ENCODE measurements around the gene EDIL3. TPM values are rescaled to one million over a fixed set of nuclear protein-coding genes. Genes with fewer than 3 reads are reported as not detected.

EDIL3 gene
- total and polyA plus RNA-seq, 10 of the 15 experiments (the other 5 are each of a cell fraction or from before 2014, with no cell fraction given): 0.01 to 0.62 (median 0.20) TPM

GRCh38 chr5:83993803-83994202, 390.9 kb downstream of the EDIL3 start:
- ChIA-PET SMC1A (ENCODE audit: uncharacterized antibody, unreplicated experiment) (no interaction called here), POLR2A (no interaction called here), CTCF (no interaction called here), RAD21 (ENCODE audit: unreplicated experiment) (no interaction called here)
- H3K27me3 ChIP-seq (replicated peaks in 1 of 2; ENCODE audit: control insufficient read depth in 2 of 2, insufficient read depth in 2 of 2, low read length in 1 of 2): no peaks in the 10 kb centered on the region
- H4K20me1 ChIP-seq (ENCODE audit: control insufficient read depth, insufficient read depth): no peaks in the 10 kb centered on the region
- H3K9ac ChIP-seq (ENCODE audit: control insufficient read depth, insufficient read depth, low read length): no peak overlapping the region
- no peaks in the 10 kb centered on the region for H3K79me2 ChIP-seq (ENCODE audit: control insufficient read depth, insufficient read depth, low read length)
- H3K36me3 ChIP-seq (ENCODE audit: control insufficient read depth in 2 of 2, insufficient read depth in 2 of 2, low read length in 1 of 2): no peaks in the 10 kb centered on the region
- 42% methylated on average over 2 of the region's 2 CpGs for WGBS (ENCODE audit: insufficient coverage, insufficient replicate concordance, low lambda C conversion rate, missing lambda C conversion rate)
- no peaks in the 10 kb centered on the region for H3K9me3 ChIP-seq (replicated peaks; ENCODE audit: control insufficient read depth, insufficient read depth, low read length)
- H3K27ac ChIP-seq (ENCODE audit: control insufficient read depth, insufficient read depth): no peak overlapping the region
- intact Hi-C loops (cut with micrococcal nuclease; ENCODE audit: unreplicated experiment) (no loop called here), in situ Hi-C loops (cut with MboI) (no loop called here)
- FAIRE-seq (no peak), ATAC-seq (no peak), DNase-seq (ENCODE audit: low read depth, low spot score) (no peak)
- no peak overlapping the region for H2AFZ ChIP-seq (ENCODE audit: control insufficient read depth, low read depth, low read length)
- TF ChIP-seq NFIC (IDR thresholded peaks at IDR 0.05; ENCODE audit: low read depth, low read length) (no peak), ESRRA (IDR thresholded peaks at IDR 0.05; ENCODE audit: low read length) (no peak), SREBF1 (IDR thresholded peaks at IDR 0.05; ENCODE audit: low read length) (no peak), E2F4 (IDR thresholded peaks at IDR 0.05; ENCODE audit: low read depth, low read length) (no peak), ASH2L (IDR thresholded peaks at IDR 0.05; ENCODE audit: borderline replicate concordance, low read depth) (no peak), RBBP5 (conservative IDR thresholded peaks at IDR 0.05) (no peak), TCF12 (IDR thresholded peaks at IDR 0.05; ENCODE audit: low read depth, low read length) (no peak), CREM (IDR thresholded peaks at IDR 0.05; ENCODE audit: low read depth) (no peak), EZH2 (IDR thresholded peaks at IDR 0.05; ENCODE audit: borderline replicate concordance, control insufficient read depth, low read depth, low read length) (no peak), SP1 (IDR thresholded peaks at IDR 0.05; ENCODE audit: low read depth, low read length) (no peak), MTA2 (IDR thresholded peaks at IDR 0.05; ENCODE audit: low read depth) (no peak), MXI1 (IDR thresholded peaks at IDR 0.05; ENCODE audit: low read depth, low read length) (no peak), ZZZ3 (IDR thresholded peaks at IDR 0.05; ENCODE audit: control insufficient read depth, insufficient read length, low read depth) (no peak), TCF7 (IDR thresholded peaks at IDR 0.05; ENCODE audit: borderline replicate concordance) (no peak), ELK1 (IDR thresholded peaks at IDR 0.05; ENCODE audit: low read depth, low read length) (no peak), HSF1 (IDR thresholded peaks at IDR 0.05; ENCODE audit: low read depth, low read length) (no peak)
- no peak overlapping the region for H3K4me2 ChIP-seq (ENCODE audit: control insufficient read depth, insufficient read depth)
- no peak overlapping the region for H3K4me3 ChIP-seq
- no peaks in the 10 kb centered on the region for H3K4me1 ChIP-seq (ENCODE audit: control insufficient read depth, insufficient read depth, low read length)
- BruUV-seq (replicated peaks): no TSS peak
